Common myeloid progenitor, CD34-positive (primary cell): Measurements from ENCODE around the gene MCUB.

Experiments
- CTCF ChIA-PET: fragments of 350-600 bp; sonication (Branson Sonifier 250); formaldehyde crosslinking; loops from one replicate; lab custom pipeline; 2021; ENCODE audit warnings: antibody characterized with exemption; lab: Charles Lee
- POLR2A ChIA-PET: fragments of 350-600 bp; sonication (Branson Sonifier 250); formaldehyde crosslinking; loops from one replicate; lab custom pipeline; 2021; ENCODE audit warnings: antibody characterized with exemption; lab: Charles Lee
- DNase-seq, 3 donors: peaks; one replicate each; pipeline versions ENCODE4 v3.0.0 to v3.0.0-alpha.2; 2013
- H3K27ac ChIP-seq, 2 experiments: 1 replicate in 1 of 2; 2 replicates in 1 of 2; pipeline ENCODE4 v1.7.0; 2013; ENCODE audit warnings: inconsistent platforms in 2 of 2, low read length in 2 of 2, mild to moderate bottlenecking in 2 of 2, low read depth in 1 of 2, moderate library complexity in 1 of 2; ENCODE audit not compliant: severe bottlenecking in 2 of 2, insufficient read depth in 1 of 2, poor library complexity in 1 of 2
- H3K27me3 ChIP-seq, 5 experiments: replicated peaks in 2 of 5; 1 replicate in 3 of 5; 2 replicates in 2 of 5; pipeline versions ENCODE4 v1.6.1 to v1.7.0; 2013; ENCODE audit warnings: low read length in 4 of 5, mild to moderate bottlenecking in 2 of 5, moderate library complexity in 2 of 5, inconsistent platforms in 1 of 5; ENCODE audit not compliant: insufficient read depth in 5 of 5, control insufficient read depth in 4 of 5
- H3K36me3 ChIP-seq, 4 experiments: 1 replicate in 2 of 4; 2 replicates in 2 of 4; pipeline versions ENCODE4 v1.6.1 to v1.7.0; 2013; ENCODE audit warnings: low read length in 3 of 4, control low read depth in 1 of 4, mild to moderate bottlenecking in 1 of 4; ENCODE audit not compliant: control insufficient read depth in 4 of 4, insufficient read depth in 4 of 4
- H3K4me1 ChIP-seq, 4 experiments: 1 replicate in 3 of 4; 2 replicates in 1 of 4; pipeline versions ENCODE4 v1.6.1 to v1.7.1; 2013; ENCODE audit warnings: low read length in 3 of 4, mild to moderate bottlenecking in 3 of 4, control low read depth in 1 of 4, inconsistent platforms in 1 of 4, moderate library complexity in 1 of 4; ENCODE audit not compliant: control insufficient read depth in 4 of 4, insufficient read depth in 4 of 4; ENCODE audit errors: control extremely low read depth in 1 of 4
- H3K4me3 ChIP-seq, 7 experiments: 1 replicate in 4 of 7; 2 replicates in 3 of 7; pipeline versions ENCODE4 v1.5.1 to v1.7.0; 2013; ENCODE audit warnings: mild to moderate bottlenecking in 7 of 7, low read length in 6 of 7, moderate library complexity in 6 of 7, inconsistent platforms in 2 of 7, low read depth in 2 of 7, control low read depth in 1 of 7; ENCODE audit not compliant: insufficient read depth in 4 of 7, control insufficient read depth in 1 of 7; ENCODE audit errors: extremely low read depth in 1 of 7
- H3K9me3 ChIP-seq, 5 experiments: 1 replicate in 4 of 5; 2 replicates in 1 of 5; pipeline versions ENCODE4 v1.6.1 to v1.7.1; 2013; ENCODE audit warnings: low read length in 4 of 5, mild to moderate bottlenecking in 2 of 5, inconsistent platforms in 1 of 5, low read depth in 1 of 5, moderate library complexity in 1 of 5; ENCODE audit not compliant: control insufficient read depth in 4 of 5, insufficient read depth in 2 of 5; ENCODE audit errors: control extremely low read depth in 1 of 5
- WGBS: methylation state at CpG from one replicate; pipeline ENCODE4 v1.1.5; 2013; ENCODE audit not compliant: insufficient coverage; 5-methylcytosine and 5-hydroxymethylcytosine counted together

Gene MCUB

GRCh38 chr4:109640644-109641043 lies 80.6 kb downstream of the MCUB start:
- Histone ChIP-seq H3K27me3 (no peaks in the 10 kb centered on the region), H3K9me3 (peaks cover 0 to 13% (median 7%) of the 10 kb centered on the region in 5 experiments), H3K36me3 (peaks cover 0 to 4% (median 2%) of the 10 kb centered on the region in 4 experiments), H3K27ac (no peak overlapping the region), H3K4me3 (no peak overlapping the region), H3K4me1 (no peaks in the 10 kb centered on the region)
- DNase-seq = no peak
- WGBS = 75% methylated on average over 1 of the region's 2 CpGs
- ChIA-PET CTCF (interaction anchor here (1.6 kb wide), 1 partner anchor 10 kb away, joined by 6 read pairs; no protein-coding TSS in a partner anchor), POLR2A (no interaction called here)

- Histone ChIP-seq H3K27ac (no peak overlapping the region), H3K36me3 (peaks cover 0 to 4% (median 0%) of the 10 kb centered on the region in 4 experiments), H3K4me1 (no peaks in the 10 kb centered on the region), H3K27me3 (no peaks in the 10 kb centered on the region), H3K4me3 (no peak overlapping the region), H3K9me3 (peaks cover 0 to 8% (median 0%) of the 10 kb centered on the region in 5 experiments)
- no peak for DNase-seq
- ChIA-PET CTCF (interaction anchor here (1.2 to 2.0 kb wide), 2 partner anchors 9 to 21 kb away, joined by 3 to 7 read pairs; no protein-coding TSS in a partner anchor), POLR2A (no interaction called here)
- WGBS = 93% methylated on average over 5 of the region's 7 CpGs
Measured at GRCh38 chr4:109645874-109646710, 86.0 kb downstream of the MCUB start.

GRCh38 chr4:109648266-109648996 lies 88.4 kb downstream of the MCUB start:
- no peak for DNase-seq
- H3K4me3 ChIP-seq = no peak overlapping the region
- peaks cover 0 to 7% (median under 1%) of the 10 kb centered on the region in 4 experiments for H3K36me3 ChIP-seq
- peaks cover 2 to 23% (median 9%) of the 10 kb centered on the region in 5 experiments for H3K9me3 ChIP-seq
- ChIA-PET POLR2A (no interaction called here), CTCF (interaction anchor here (0.8 to 1.0 kb wide), 2 partner anchors 18 to 222 kb away, joined by 3 to 4 read pairs; no protein-coding TSS in a partner anchor)
- no peaks in the 10 kb centered on the region for H3K27me3 ChIP-seq
- no CpG with 5 or more reads among the region's 5 CpGs for WGBS
- no peak overlapping the region for H3K27ac ChIP-seq
- H3K4me1 ChIP-seq = no peaks in the 10 kb centered on the region

- Histone ChIP-seq H3K27ac (no peak overlapping the region), H3K27me3 (no peaks in the 10 kb centered on the region), H3K4me1 (no peaks in the 10 kb centered on the region), H3K9me3 (peaks cover 2 to 23% (median 9%) of the 10 kb centered on the region in 5 experiments), H3K4me3 (no peak overlapping the region), H3K36me3 (peaks cover 0 to 7% (median under 1%) of the 10 kb centered on the region in 4 experiments)
- CTCF ChIA-PET = no interaction called here
- POLR2A ChIA-PET = no interaction called here
- no peak for DNase-seq
- no CpG with 5 or more reads among the region's 2 CpGs for WGBS
Measured at GRCh38 chr4:109648997-109649575, 89.0 kb downstream of the MCUB start.

- no peaks in the 10 kb centered on the region for H3K4me1 ChIP-seq
Measured at GRCh38 chr4:109649872-109650271, 89.8 kb downstream of the MCUB start.

GRCh38 chr4:109655396-109655795 lies 95.3 kb downstream of the MCUB start:
- ChIA-PET POLR2A (no interaction called here), CTCF (interaction anchor here (2.0 to 2.1 kb wide), 2 partner anchors 10 to 24 kb away, joined by 7 to 8 read pairs; no protein-coding TSS in a partner anchor)
- no peaks in the 10 kb centered on the region for H3K4me1 ChIP-seq
- no peak overlapping the region for H3K4me3 ChIP-seq
- H3K27me3 ChIP-seq = no peaks in the 10 kb centered on the region
- DNase-seq = no peak
- no peak overlapping the region for H3K27ac ChIP-seq
- peaks cover 2 to 16% (median 9%) of the 10 kb centered on the region in 5 experiments for H3K9me3 ChIP-seq
- peaks cover 0 to 4% (median under 1%) of the 10 kb centered on the region in 4 experiments for H3K36me3 ChIP-seq
- WGBS = 59% methylated on average over 6 of the region's 6 CpGs

More at GRCh38 chr4:109649872-109650271, 89.8 kb downstream of the MCUB start:
- peaks cover 2 to 23% (median 9%) of the 10 kb centered on the region in 5 experiments for H3K9me3 ChIP-seq
- no peak overlapping the region for H3K4me3 ChIP-seq
- ChIA-PET POLR2A (no interaction called here), CTCF (no interaction called here)
- H3K27me3 ChIP-seq = no peaks in the 10 kb centered on the region
- DNase-seq = peak in 2 of 3 donors; percentile 16 to 21
- WGBS = no CpG with 5 or more reads among the region's 1 CpG
- H3K36me3 ChIP-seq = peaks cover 0 to 7% (median under 1%) of the 10 kb centered on the region in 4 experiments
- H3K27ac ChIP-seq = no peak overlapping the region
